CD8-positive, alpha-beta memory T cell (primary cell): Measurements from ENCODE around the gene IL3. TPM values are rescaled to one million over a fixed set of nuclear protein-coding genes. Genes with fewer than 3 reads are reported as not detected.

Source experiments
- CTCF ChIA-PET: fragments of 350-600 bp; sonication (Branson Sonifier 250); formaldehyde crosslinking; loops from one replicate; lab custom pipeline; 2021; ENCODE audit warnings: antibody characterized with exemption; lab: Charles Lee
- POLR2A ChIA-PET: fragments of 350-600 bp; sonication (Branson Sonifier 250); formaldehyde crosslinking; loops from one replicate; lab custom pipeline; 2021; ENCODE audit warnings: antibody characterized with exemption; lab: Charles Lee
- DNase-seq, 5 donors: peaks; one replicate each; pipeline versions ENCODE4 v3.0.0 to v3.0.0-alpha.2; 2020 to 2022; ENCODE audit warnings: mixed read lengths in 1 of 5
- H3K27ac ChIP-seq: one replicate; pipeline ENCODE4 v1.7.0; 2013; ENCODE audit warnings: low read depth, mild to moderate bottlenecking, low read length, moderate library complexity
- H3K27me3 ChIP-seq: 2 replicates; pipeline ENCODE4 v1.7.0; 2013; ENCODE audit warnings: low read length, mild to moderate bottlenecking; ENCODE audit not compliant: insufficient read depth, poor library complexity, severe bottlenecking
- H3K36me3 ChIP-seq: 2 replicates; pipeline ENCODE4 v1.7.0; 2013; ENCODE audit warnings: mild to moderate bottlenecking, low read length, moderate library complexity; ENCODE audit not compliant: insufficient read depth
- H3K4me1 ChIP-seq: 2 replicates; pipeline ENCODE4 v1.7.0; 2013; ENCODE audit warnings: mild to moderate bottlenecking, low read length, moderate library complexity; ENCODE audit not compliant: insufficient read depth
- H3K4me3 ChIP-seq: 2 replicates; pipeline ENCODE4 v1.7.0; 2013; ENCODE audit warnings: mild to moderate bottlenecking, low read length
- H3K9me3 ChIP-seq: 2 replicates; pipeline ENCODE4 v1.7.0; 2013; ENCODE audit warnings: mild to moderate bottlenecking, low read length
- H3K27ac Mint-ChIP-seq, 8 donors: one replicate each; pipeline ENCODE4 v1.8.0; 2020 to 2021; ENCODE audit warnings: mixed read lengths in 8 of 8, mild to moderate bottlenecking in 6 of 8, inconsistent platforms in 3 of 8, moderate library complexity in 3 of 8
- H3K27me3 Mint-ChIP-seq, 2 donors: one replicate each; pipeline ENCODE4 v1.8.0; 2020 to 2021; ENCODE audit warnings: mixed read lengths in 2 of 2, mild to moderate bottlenecking in 1 of 2, moderate library complexity in 1 of 2
- H3K36me3 Mint-ChIP-seq, 3 donors: one replicate each; pipeline ENCODE4 v1.8.0; 2020 to 2021; ENCODE audit warnings: mixed read lengths in 3 of 3, inconsistent platforms in 1 of 3, mild to moderate bottlenecking in 1 of 3
- H3K4me1 Mint-ChIP-seq, 3 donors: one replicate each; pipeline ENCODE4 v1.8.0; 2020 to 2021; ENCODE audit warnings: mixed read lengths in 3 of 3, inconsistent platforms in 1 of 3, mild to moderate bottlenecking in 1 of 3
- H3K4me3 Mint-ChIP-seq, 7 donors: one replicate each; pipeline ENCODE4 v1.8.0; 2020 to 2021; ENCODE audit warnings: mixed read lengths in 7 of 7, mild to moderate bottlenecking in 6 of 7, moderate library complexity in 4 of 7, inconsistent platforms in 2 of 7
- H3K9me3 Mint-ChIP-seq, 5 donors: one replicate each; pipeline ENCODE4 v1.8.0; 2020 to 2022; ENCODE audit warnings: mixed read lengths in 5 of 5, mild to moderate bottlenecking in 3 of 5, moderate library complexity in 2 of 5, inconsistent platforms in 1 of 5
- polyA plus RNA-seq: library from polyadenylated mRNA; unstranded; fragments of 300-500 nt; fragmentation: Illumina TruSeq; gene quantifications from one replicate; pipeline ENCODE4 v1.2.3, GENCODE V29; 2021
- total RNA-seq, 2 experiments: library from RNA; stranded (reverse); gene quantifications; one replicate each; pipeline ENCODE4 v1.2.3, GENCODE V29; 2021

Gene IL3
- total and polyA plus RNA-seq, 3 experiments from 2014 or later, result 69.7 to 71.9 TPM; not detected in 1

DNA sequence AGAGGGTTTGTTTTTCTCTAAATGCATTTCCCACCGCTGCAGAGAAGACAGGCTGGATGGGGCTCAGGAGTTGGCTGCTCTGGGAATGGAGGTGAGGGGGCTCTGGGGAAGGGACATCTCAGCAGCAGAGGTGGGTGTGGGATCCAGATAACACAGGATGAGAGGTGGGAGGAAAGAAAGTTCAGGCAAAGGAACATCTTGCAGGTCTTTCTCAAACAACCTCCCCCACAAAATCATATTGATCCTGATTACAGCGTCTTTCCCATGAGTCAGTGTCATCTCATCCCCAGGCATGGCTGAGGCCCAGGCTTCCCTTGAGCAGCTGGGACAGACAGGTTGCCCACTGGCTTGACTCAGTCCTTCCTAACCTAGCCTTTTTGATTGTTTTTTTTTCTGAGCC lies 37.7 kb upstream of the IL3 start:
- Mint-ChIP-seq H3K27ac (peak overlapping the region in 6 of 8 donors; percentile 7 to 82 (median 42)), H3K36me3 (no peaks in the 10 kb centered on the region), H3K9me3 (no peaks in the 10 kb centered on the region), H3K27me3 (no peaks in the 10 kb centered on the region), H3K4me3 (no peak overlapping the region), H3K4me1 (peaks cover 33 to 51% (median 43%) of the 10 kb centered on the region in 3 donors)
- no peak for DNase-seq
- POLR2A ChIA-PET, result no interaction called here
- peaks cover 57% of the 10 kb centered on the region for H3K4me1 ChIP-seq
- no peaks in the 10 kb centered on the region for H3K9me3 ChIP-seq
- CTCF ChIA-PET, result no interaction called here
- H3K36me3 ChIP-seq, result no peaks in the 10 kb centered on the region
- H3K27ac ChIP-seq, result no peak overlapping the region
- H3K27me3 ChIP-seq, result no peaks in the 10 kb centered on the region
- H3K4me3 ChIP-seq, result no peak overlapping the region

DNA sequence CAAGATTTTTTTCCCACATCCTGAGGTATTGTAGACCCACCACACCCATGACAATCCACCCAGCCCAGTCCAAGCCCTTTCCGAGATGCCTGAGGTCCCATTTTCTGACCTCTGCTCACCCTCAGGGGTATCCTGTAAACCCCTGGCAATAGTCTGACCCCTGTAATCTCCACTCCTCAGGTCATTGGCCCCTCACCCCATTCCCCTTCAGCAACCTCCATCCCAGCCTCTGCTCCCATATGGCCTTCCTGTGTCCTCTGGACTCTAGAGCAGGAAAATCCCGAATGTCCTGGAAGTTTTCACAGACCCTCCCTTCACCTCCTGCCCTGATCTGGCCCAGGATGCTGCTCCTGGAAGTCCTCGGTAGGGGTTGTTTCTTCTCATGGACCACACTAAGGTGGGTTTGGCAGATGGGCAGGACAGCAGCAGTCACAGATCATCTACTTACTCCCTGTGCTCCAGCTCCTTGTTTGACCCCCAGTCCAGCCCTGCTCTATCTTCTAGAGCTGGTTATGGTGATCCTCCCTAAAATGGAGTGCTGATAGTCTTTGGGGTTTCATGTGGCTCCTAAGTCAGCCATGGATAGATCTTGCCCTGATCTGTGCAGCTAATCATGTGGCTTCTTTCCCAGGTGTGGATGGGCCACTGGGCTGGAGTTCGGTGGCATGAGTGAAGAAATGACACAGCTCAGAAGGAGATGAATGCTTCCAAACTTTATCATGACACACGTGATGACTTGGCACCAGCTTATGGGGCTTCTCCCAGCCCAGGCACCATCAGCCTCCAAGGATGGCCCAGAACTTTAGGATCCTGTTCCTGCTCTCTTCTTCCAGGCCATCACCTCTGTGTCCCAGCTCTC lies 37.0 kb upstream of the IL3 start:
- no peaks in the 10 kb centered on the region for H3K9me3 ChIP-seq
- peaks cover 57% of the 10 kb centered on the region for H3K4me1 ChIP-seq
- no peak for DNase-seq
- no peak overlapping the region for H3K4me3 Mint-ChIP-seq
- H3K27me3 Mint-ChIP-seq, result no peaks in the 10 kb centered on the region
- POLR2A ChIA-PET, result no interaction called here
- H3K27ac ChIP-seq, result no peak overlapping the region
- H3K4me1 Mint-ChIP-seq, result peaks cover 27 to 44% (median 36%) of the 10 kb centered on the region in 3 donors
- CTCF ChIA-PET, result interaction anchor here (1.2 kb wide), 1 partner anchor 41 kb away, joined by 3 read pairs; no protein-coding TSS in a partner anchor
- H3K9me3 Mint-ChIP-seq, result no peaks in the 10 kb centered on the region
- H3K36me3 Mint-ChIP-seq, result no peaks in the 10 kb centered on the region
- no peaks in the 10 kb centered on the region for H3K27me3 ChIP-seq
- no peaks in the 10 kb centered on the region for H3K36me3 ChIP-seq
- H3K27ac Mint-ChIP-seq, result peak overlapping the region in 2 of 8 donors; percentile 7 to 34
- no peak overlapping the region for H3K4me3 ChIP-seq

DNA sequence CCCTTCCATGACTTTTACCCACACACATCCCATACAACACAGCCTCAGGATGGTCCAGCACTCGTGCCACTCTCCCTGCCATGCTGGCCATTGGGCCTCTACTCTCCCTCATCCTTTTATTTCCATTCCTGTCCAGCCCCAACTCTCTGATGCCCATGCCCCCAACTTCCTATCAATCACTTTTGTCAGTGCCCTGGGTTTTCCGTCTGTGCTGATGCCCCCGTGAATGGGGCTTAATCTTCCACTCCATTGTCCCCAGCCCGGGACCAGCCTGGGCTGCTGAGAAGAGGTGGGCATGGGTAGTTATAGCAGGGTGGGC lies 36.4 kb upstream of the IL3 start:
- ChIA-PET CTCF (interaction anchor here (1.2 kb wide), 1 partner anchor 41 kb away, joined by 3 read pairs; no protein-coding TSS in a partner anchor), POLR2A (no interaction called here)
- no peaks in the 10 kb centered on the region for H3K36me3 Mint-ChIP-seq
- no peak overlapping the region for H3K4me3 Mint-ChIP-seq
- no peak for DNase-seq
- no peaks in the 10 kb centered on the region for H3K9me3 ChIP-seq
- no peak overlapping the region for H3K4me3 ChIP-seq
- no peak overlapping the region for H3K27ac Mint-ChIP-seq
- no peaks in the 10 kb centered on the region for H3K36me3 ChIP-seq
- peaks cover 21 to 39% (median 31%) of the 10 kb centered on the region in 3 donors for H3K4me1 Mint-ChIP-seq
- no peaks in the 10 kb centered on the region for H3K27me3 ChIP-seq
- H3K27ac ChIP-seq, result no peak overlapping the region
- no peaks in the 10 kb centered on the region for H3K27me3 Mint-ChIP-seq
- peaks cover 52% of the 10 kb centered on the region for H3K4me1 ChIP-seq
- H3K9me3 Mint-ChIP-seq, result no peaks in the 10 kb centered on the region

- ChIA-PET CTCF (interaction anchor here (0.7 to 1.2 kb wide), 2 partner anchors 38 to 40 kb away, joined by 3 read pairs; no protein-coding TSS in a partner anchor), POLR2A (no interaction called here)
- Histone ChIP-seq H3K9me3 (no peaks in the 10 kb centered on the region), H3K4me1 (peaks cover 44% of the 10 kb centered on the region), H3K27me3 (no peaks in the 10 kb centered on the region), H3K36me3 (no peaks in the 10 kb centered on the region), H3K4me3 (no peak overlapping the region), H3K27ac (no peak overlapping the region)
- H3K36me3 Mint-ChIP-seq, result no peaks in the 10 kb centered on the region
- no peaks in the 10 kb centered on the region for H3K9me3 Mint-ChIP-seq
- no peak for DNase-seq
- H3K4me1 Mint-ChIP-seq, result peaks cover 13 to 32% (median 22%) of the 10 kb centered on the region in 3 donors
- no peak overlapping the region for H3K4me3 Mint-ChIP-seq
- H3K27ac Mint-ChIP-seq, result no peak overlapping the region
- peaks cover 4 to 5% of the 10 kb centered on the region in 2 donors for H3K27me3 Mint-ChIP-seq
Measured at GRCh38 chr5:132024789-132025402, 35.6 kb upstream of the IL3 start.

GRCh38 chr5:132025403-132025971 lies 35.0 kb upstream of the IL3 start:
- Mint-ChIP-seq H3K36me3 (peaks cover 0 to 1% (median 0%) of the 10 kb centered on the region in 3 donors), H3K9me3 (no peaks in the 10 kb centered on the region), H3K27me3 (peaks cover 5 to 7% of the 10 kb centered on the region in 2 donors), H3K4me3 (no peak overlapping the region), H3K27ac (no peak overlapping the region), H3K4me1 (peaks cover 7 to 26% (median 16%) of the 10 kb centered on the region in 3 donors)
- no peak overlapping the region for H3K27ac ChIP-seq
- CTCF ChIA-PET, result interaction anchor here (0.7 kb wide), 1 partner anchor 38 kb away, joined by 3 read pairs; no protein-coding TSS in a partner anchor
- H3K9me3 ChIP-seq, result no peaks in the 10 kb centered on the region
- H3K4me1 ChIP-seq, result peaks cover 38% of the 10 kb centered on the region
- no peaks in the 10 kb centered on the region for H3K27me3 ChIP-seq
- no peak for DNase-seq
- H3K36me3 ChIP-seq, result no peaks in the 10 kb centered on the region
- POLR2A ChIA-PET, result no interaction called here
- no peak overlapping the region for H3K4me3 ChIP-seq

GRCh38 chr5:132026516-132027008 lies 33.9 kb upstream of the IL3 start:
- POLR2A ChIA-PET, result interaction anchor here (0.6 kb wide), 1 partner anchor 26 kb away, joined by 6 read pairs; no protein-coding TSS in a partner anchor
- H3K4me3 ChIP-seq, result no peak overlapping the region
- Mint-ChIP-seq H3K27me3 (peaks cover 5 to 7% of the 10 kb centered on the region in 2 donors), H3K9me3 (no peaks in the 10 kb centered on the region), H3K36me3 (peaks cover 0 to 3% (median 0%) of the 10 kb centered on the region in 3 donors), H3K27ac (peak overlapping the region in 2 of 8 donors; percentile 26 to 76), H3K4me3 (peak overlapping the region; percentile 19 to 67 (median 32)), H3K4me1 (peaks cover 0 to 16% (median 9%) of the 10 kb centered on the region in 3 donors)
- H3K36me3 ChIP-seq, result no peaks in the 10 kb centered on the region
- H3K27me3 ChIP-seq, result no peaks in the 10 kb centered on the region
- H3K27ac ChIP-seq, result no peak overlapping the region
- peaks cover 32% of the 10 kb centered on the region for H3K4me1 ChIP-seq
- no peaks in the 10 kb centered on the region for H3K9me3 ChIP-seq
- DNase-seq, result peak in 4 of 5 donors; percentile 48 to 81 (median 64)
- CTCF ChIA-PET, result no interaction called here

GRCh38 chr5:132027027-132027426 lies 33.4 kb upstream of the IL3 start:
- peaks cover 5 to 11% of the 10 kb centered on the region in 2 donors for H3K27me3 Mint-ChIP-seq
- POLR2A ChIA-PET, result interaction anchor here (0.6 kb wide), 1 partner anchor 27 kb away, joined by 6 read pairs; no protein-coding TSS in a partner anchor

More at GRCh38 chr5:132027027-132027426, 33.4 kb upstream of the IL3 start:
- H3K27ac Mint-ChIP-seq, result peak overlapping the region in 2 of 8 donors; percentile 26 to 76
- Histone ChIP-seq H3K9me3 (no peaks in the 10 kb centered on the region), H3K4me3 (no peak overlapping the region), H3K27ac (no peak overlapping the region), H3K27me3 (no peaks in the 10 kb centered on the region), H3K4me1 (peaks cover 32% of the 10 kb centered on the region), H3K36me3 (no peaks in the 10 kb centered on the region)
- H3K36me3 Mint-ChIP-seq, result peaks cover 0 to 3% (median 0%) of the 10 kb centered on the region in 3 donors
- H3K4me3 Mint-ChIP-seq, result peak overlapping the region; percentile 19 to 76 (median 57)
- CTCF ChIA-PET, result no interaction called here
- peaks cover 0 to 14% (median 9%) of the 10 kb centered on the region in 3 donors for H3K4me1 Mint-ChIP-seq
- no peaks in the 10 kb centered on the region for H3K9me3 Mint-ChIP-seq
- no peak for DNase-seq
